HG03432 (cell line): ENCODE measurements around the gene CCDC15.
"Not testable (repeated sequence)": the region's sequence is repeated elsewhere in the genome, so short reads cannot be mapped to it uniquely, and the experiment has no call there.

ENCODE experiments used
- ATAC-seq: cut with Tn5 transposase; IDR thresholded peaks from one replicate; pipeline ENCODE4 v1.9.1; 2021; ENCODE audit warnings: mild to moderate bottlenecking, moderate library complexity; ENCODE audit not compliant: unreplicated experiment

The CCDC15 gene

GRCh38 chr11:125079878-125080530 lies 126.0 kb downstream of the CCDC15 start:
- no peak for ATAC-seq

- no peak for ATAC-seq
Observed at GRCh38 chr11:125080531-125080911, 126.5 kb downstream of the CCDC15 start.

- no peak for ATAC-seq
Observed at GRCh38 chr11:125081098-125081798, 127.2 kb downstream of the CCDC15 start.

GRCh38 chr11:125082040-125082439 lies 128.0 kb downstream of the CCDC15 start:
- ATAC-seq, result no peak

- ATAC-seq, result no peak
Observed at GRCh38 chr11:125082611-125083311, 128.8 kb downstream of the CCDC15 start.

- no peak for ATAC-seq
Observed at GRCh38 chr11:125083312-125084056, 129.5 kb downstream of the CCDC15 start.

GRCh38 chr11:125084057-125084416 lies 130.0 kb downstream of the CCDC15 start:
- ATAC-seq, result no peak

GRCh38 chr11:125084761-125085231 lies 130.8 kb downstream of the CCDC15 start:
- ATAC-seq, result no peak

- no peak for ATAC-seq
Observed at GRCh38 chr11:125085301-125086081, 131.5 kb downstream of the CCDC15 start.

- no peak for ATAC-seq
Observed at GRCh38 chr11:125086633-125087296, 132.8 kb downstream of the CCDC15 start.

- no peak for ATAC-seq
Observed at GRCh38 chr11:125088123-125088522, 134.1 kb downstream of the CCDC15 start.

- ATAC-seq, result no peak
Observed at GRCh38 chr11:125088576-125089455, 134.8 kb downstream of the CCDC15 start.

- not testable (repeated sequence) for ATAC-seq
Observed at GRCh38 chr11:125089481-125089880, 135.5 kb downstream of the CCDC15 start.

- not testable (repeated sequence) for ATAC-seq
Observed at GRCh38 chr11:125090151-125090550, 136.1 kb downstream of the CCDC15 start.

- no peak for ATAC-seq
Observed at GRCh38 chr11:125090816-125091215, 136.8 kb downstream of the CCDC15 start.
